Thyroid gland (tissue), 4 donors: Measurements from ENCODE around the gene NUP35.

Source experiments
- CTCF ChIP-seq, 6 experiments: fragments of 200-600 bp in 3 of 6; fragments of 450-650 bp in 3 of 6; sonication (generic) in 3 of 6; IDR thresholded peaks; one replicate each; pipeline ENCODE4 v1.5.1; 2016 to 2019; ENCODE audit warnings: antibody characterized with exemption in 6 of 6, mild to moderate bottlenecking in 2 of 6, inconsistent platforms in 1 of 6, moderate library complexity in 1 of 6
- POLR2A ChIP-seq, 2 donors: fragments of 450-650 bp; IDR thresholded peaks; one replicate each; pipeline ENCODE4 v1.6.1; 2017; ENCODE audit warnings: antibody characterized with exemption in 2 of 2, mild to moderate bottlenecking in 2 of 2, moderate library complexity in 1 of 2

GRCh38 chr2:183195397-183195796 is 71.2 kb downstream of the NUP35 start:
- TF ChIP-seq POLR2A (IDR thresholded peaks at IDR 0.05), result no peak
- no peak for TF ChIP-seq CTCF (IDR thresholded peaks at IDR 0.05)
